H1 (cell line): ENCODE measurements around the gene FAT1. TPM values are rescaled to one million over a fixed set of nuclear protein-coding genes. Genes with fewer than 3 reads are reported as not detected.

Source experiments
- BACH1 ChIP-seq: IDR thresholded peaks from 2 replicates; pipeline ENCODE4 v1.6.1; 2012; ENCODE audit warnings: low read length, improper control_type of control experiment
- RXRA ChIP-seq: IDR thresholded peaks from 2 replicates; pipeline ENCODE4 v1.6.1; 2011; ENCODE audit warnings: low read depth, mild to moderate bottlenecking, low read length, moderate library complexity; ENCODE audit not compliant: insufficient read depth
- TAF1 ChIP-seq: IDR thresholded peaks from 2 replicates; pipeline ENCODE4 v1.6.1; 2011; ENCODE audit warnings: mild to moderate bottlenecking, low read depth, low read length
- polyA plus RNA-seq, 7 experiments: library from polyadenylated mRNA; depleted of rRNA in 3 of 7; stranded (reverse) in 5 of 7; unstranded in 2 of 7; fragments of >200 nt in 5 of 7; fragments of 200-250 nt in 2 of 7; gene quantifications; 1 replicate in 5 of 7; 2 replicates in 1 of 7; 4 replicates in 1 of 7; pipeline versions ENCODE4 v1.2.1 to v1.2.3, GENCODE V29; 2011 to 2013; ENCODE audit warnings: missing spikeins in 2 of 7, mixed read lengths in 2 of 7
- total RNA-seq: library from RNA; stranded (reverse); fragmentation: NEBNext Ultra II Directional; extraction: Animal tissue kit (Norgen Biotek cat#: 25700); gene quantifications from 2 replicates; pipeline ENCODE4 v1.2.1, GENCODE V29; 2021
- TF ChIP-seq, protein P1 (sequence below): IDR thresholded peaks from 2 replicates; pipeline ENCODE4 v1.6.1; 2011; ENCODE audit warnings: low read length, improper control_type of control experiment

Gene FAT1
- total and polyA plus RNA-seq, 2 of the 8 experiments (the other 6 are each of a cell fraction or from before 2014, with no cell fraction given): 94.4 to 137 TPM

DNA sequence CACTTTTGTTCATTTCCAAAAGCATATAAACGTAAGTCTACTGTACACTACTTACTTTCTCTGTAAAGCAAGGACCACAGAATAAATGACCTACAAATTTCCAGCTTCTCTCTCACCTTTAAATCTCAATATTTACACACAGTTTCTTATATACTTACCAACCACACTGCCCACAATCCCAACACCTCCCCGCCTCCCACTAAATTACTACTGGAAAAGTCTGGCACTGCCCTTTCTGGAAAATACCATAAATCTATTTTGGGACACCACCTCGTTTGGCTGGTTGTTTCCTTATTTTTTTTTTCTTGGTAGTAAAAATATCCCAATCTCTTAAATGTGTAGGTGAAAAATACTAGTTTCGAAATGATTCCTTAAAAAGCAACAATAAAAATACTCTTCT lies 19.6 kb downstream of the FAT1 start (continued):
- no peak for TF ChIP-seq TAF1
- TF ChIP-seq, protein P1, sequence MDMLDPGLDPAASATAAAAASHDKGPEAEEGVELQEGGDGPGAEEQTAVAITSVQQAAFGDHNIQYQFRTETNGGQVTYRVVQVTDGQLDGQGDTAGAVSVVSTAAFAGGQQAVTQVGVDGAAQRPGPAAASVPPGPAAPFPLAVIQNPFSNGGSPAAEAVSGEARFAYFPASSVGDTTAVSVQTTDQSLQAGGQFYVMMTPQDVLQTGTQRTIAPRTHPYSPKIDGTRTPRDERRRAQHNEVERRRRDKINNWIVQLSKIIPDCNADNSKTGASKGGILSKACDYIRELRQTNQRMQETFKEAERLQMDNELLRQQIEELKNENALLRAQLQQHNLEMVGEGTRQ: no peak
- TF ChIP-seq RXRA: no peak
- TF ChIP-seq BACH1: no peak
